T follicular helper cell (primary cell): Measurements from ENCODE around the gene CERS1.

Source experiments
- DNase-seq: peaks from one replicate; pipeline ENCODE4 v3.0.0-alpha.2; 2020; ENCODE audit warnings: low read depth

The CERS1 gene

GRCh38 chr19:18839465-18840287, 56.3 kb downstream of the CERS1 start:
- no peak for DNase-seq

DNA sequence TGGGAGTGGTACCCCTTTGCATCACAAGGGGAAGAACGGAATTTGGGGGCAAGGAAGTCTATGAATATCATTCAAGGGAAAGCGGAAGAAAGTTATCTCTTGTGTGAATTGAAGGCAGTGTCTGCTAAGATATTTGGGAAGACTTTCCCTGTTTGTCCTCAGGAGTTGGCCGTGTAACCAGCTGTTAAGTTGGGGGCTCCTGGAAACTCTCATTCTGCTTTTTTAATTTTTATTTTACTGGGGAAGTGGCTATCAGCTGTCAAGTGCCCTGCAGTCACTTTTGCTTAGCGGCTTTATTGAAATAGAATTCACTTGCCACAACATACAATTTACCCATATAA, 61.3 kb downstream of the CERS1 start:
- no peak for DNase-seq

GRCh38 chr19:18833849-18834643, 61.9 kb downstream of the CERS1 start:
- DNase-seq: no peak

DNA sequence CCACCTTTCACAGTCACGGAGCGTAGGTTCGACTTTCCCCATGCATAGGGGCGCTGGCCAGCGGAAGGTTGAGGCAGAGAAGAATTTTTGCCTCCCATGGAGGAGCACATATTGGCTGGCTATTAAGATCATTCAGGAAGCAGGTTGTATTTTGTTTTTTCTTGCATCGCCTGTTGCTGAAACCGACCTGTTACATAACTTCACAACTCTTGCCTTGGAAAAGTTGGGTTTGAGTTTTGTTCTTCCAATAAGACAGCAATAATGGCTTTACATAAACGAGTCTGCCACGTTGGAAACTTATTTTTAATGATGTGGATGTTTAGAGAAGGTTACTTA, 62.8 kb downstream of the CERS1 start:
- DNase-seq: no peak

GRCh38 chr19:18832306-18833140, 63.4 kb downstream of the CERS1 start:
- no peak for DNase-seq

GRCh38 chr19:18831524-18832305, 64.2 kb downstream of the CERS1 start, which contains the start of gene UPF1:
UPF1 (plus strand) TSS chr19:18831959; CDS start chr19:18832210, 251 bp downstream.
- peak; percentile 94 for DNase-seq

- no peak for DNase-seq
Observed at GRCh38 chr19:18830488-18830887, 65.5 kb downstream of the CERS1 start.

GRCh38 chr19:18828786-18829185, 67.2 kb downstream of the CERS1 start:
- DNase-seq: no peak
